ENCODE data around the gene IYD.

Gene IYD

DNA sequence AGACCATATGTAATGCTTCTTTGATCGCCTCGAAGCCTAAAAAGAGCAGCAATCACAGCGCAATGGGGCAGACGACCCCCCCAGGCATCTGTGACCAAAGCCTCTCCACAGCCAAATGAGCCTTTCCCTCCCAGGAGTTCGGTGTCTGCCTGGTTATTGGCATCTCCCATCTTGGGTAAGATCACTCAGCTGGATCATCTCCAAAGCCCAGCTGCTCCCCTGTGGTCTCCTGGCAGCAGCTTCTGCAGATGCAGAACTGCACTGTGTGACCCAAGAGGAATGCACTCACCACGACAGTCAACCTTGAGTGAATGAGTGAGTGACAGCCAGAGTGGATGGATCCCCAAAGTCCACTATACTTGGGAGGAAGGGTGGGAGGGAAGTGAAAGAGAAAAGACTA, 44.8 kb upstream of the IYD start:
- H3K4me1 ChIP-seq = peaks cover 4% of the 10 kb centered on the region

DNA sequence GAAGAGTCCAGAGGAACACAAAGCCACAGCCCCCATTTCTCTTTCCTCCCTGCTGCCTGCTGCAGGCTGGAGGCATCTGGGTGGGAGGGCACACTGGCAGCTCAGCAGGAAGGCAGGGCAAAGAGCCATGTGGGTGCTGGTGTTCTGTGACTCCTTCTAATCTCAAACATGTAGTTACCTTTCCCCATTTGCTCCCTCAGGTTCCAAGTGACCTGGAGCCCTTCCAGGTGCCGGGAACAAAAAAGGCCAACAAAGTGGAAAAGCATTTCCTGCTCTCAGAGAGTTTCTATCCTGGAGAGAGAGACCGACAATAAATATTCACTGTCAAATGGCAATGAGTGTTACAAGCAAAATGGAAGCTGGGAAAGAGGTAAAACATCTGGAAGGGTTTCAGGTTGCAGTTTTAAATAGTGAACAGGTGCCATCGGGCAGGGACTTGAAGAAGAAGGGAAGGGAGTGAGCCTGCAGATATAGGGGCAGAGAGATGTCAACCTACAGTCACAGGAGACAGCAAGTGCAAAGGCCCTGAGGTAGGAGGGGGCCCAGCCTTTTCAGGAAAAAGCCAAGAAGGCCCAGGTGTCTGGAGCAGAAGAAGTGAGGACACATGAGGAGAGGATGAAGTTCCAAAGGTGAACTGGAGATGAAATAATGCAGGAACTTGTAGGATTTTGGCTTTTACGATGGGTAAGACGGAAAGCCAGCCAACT, 43.6 kb upstream of the IYD start:
- Histone ChIP-seq H2AFZ (peak overlapping the region; percentile 6), H3K4me1 (peaks cover 4% of the 10 kb centered on the region), H3K27ac (no peak overlapping the region), H3K9me3 (ENCODE audit: control insufficient read depth, low read length) (no peaks in the 10 kb centered on the region), H3K9ac (no peak overlapping the region), H3K36me3 (ENCODE audit: control insufficient read depth, insufficient read depth, low read length) (no peaks in the 10 kb centered on the region), H3K79me2 (no peaks in the 10 kb centered on the region), H3K4me2 (ENCODE audit: low read length) (no peak overlapping the region), H3K4me3 (ENCODE audit: low read depth, low read length) (no peak overlapping the region), H3K27me3 (ENCODE audit: control insufficient read depth, insufficient read depth, low read length) (no peaks in the 10 kb centered on the region)
- TF ChIP-seq, protein P1, sequence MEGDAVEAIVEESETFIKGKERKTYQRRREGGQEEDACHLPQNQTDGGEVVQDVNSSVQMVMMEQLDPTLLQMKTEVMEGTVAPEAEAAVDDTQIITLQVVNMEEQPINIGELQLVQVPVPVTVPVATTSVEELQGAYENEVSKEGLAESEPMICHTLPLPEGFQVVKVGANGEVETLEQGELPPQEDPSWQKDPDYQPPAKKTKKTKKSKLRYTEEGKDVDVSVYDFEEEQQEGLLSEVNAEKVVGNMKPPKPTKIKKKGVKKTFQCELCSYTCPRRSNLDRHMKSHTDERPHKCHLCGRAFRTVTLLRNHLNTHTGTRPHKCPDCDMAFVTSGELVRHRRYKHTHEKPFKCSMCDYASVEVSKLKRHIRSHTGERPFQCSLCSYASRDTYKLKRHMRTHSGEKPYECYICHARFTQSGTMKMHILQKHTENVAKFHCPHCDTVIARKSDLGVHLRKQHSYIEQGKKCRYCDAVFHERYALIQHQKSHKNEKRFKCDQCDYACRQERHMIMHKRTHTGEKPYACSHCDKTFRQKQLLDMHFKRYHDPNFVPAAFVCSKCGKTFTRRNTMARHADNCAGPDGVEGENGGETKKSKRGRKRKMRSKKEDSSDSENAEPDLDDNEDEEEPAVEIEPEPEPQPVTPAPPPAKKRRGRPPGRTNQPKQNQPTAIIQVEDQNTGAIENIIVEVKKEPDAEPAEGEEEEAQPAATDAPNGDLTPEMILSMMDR (IDR thresholded peaks at IDR 0.05) = no peak

More for the DNA sequence above, 44.8 kb upstream of the IYD start:
- Histone ChIP-seq H3K4me2 (ENCODE audit: low read length) (no peak overlapping the region), H3K9me3 (ENCODE audit: control insufficient read depth, low read length) (no peaks in the 10 kb centered on the region), H3K27me3 (ENCODE audit: control insufficient read depth, insufficient read depth, low read length) (no peaks in the 10 kb centered on the region), H3K9ac (no peak overlapping the region), H3K36me3 (ENCODE audit: control insufficient read depth, insufficient read depth, low read length) (no peaks in the 10 kb centered on the region), H2AFZ (no peak overlapping the region), H3K79me2 (no peaks in the 10 kb centered on the region), H3K4me3 (ENCODE audit: low read depth, low read length) (no peak overlapping the region), H3K27ac (no peak overlapping the region)
- TF ChIP-seq, protein P1 (IDR thresholded peaks at IDR 0.05) = no peak

- no peak overlapping the region for H3K9ac ChIP-seq
- H3K4me1 ChIP-seq = peaks cover 4% of the 10 kb centered on the region
- H3K4me2 ChIP-seq (ENCODE audit: low read length) = no peak overlapping the region
- H2AFZ ChIP-seq = no peak overlapping the region
- H3K4me3 ChIP-seq (ENCODE audit: low read depth, low read length) = no peak overlapping the region
- H3K79me2 ChIP-seq = no peaks in the 10 kb centered on the region
- TF ChIP-seq, protein P1 (IDR thresholded peaks at IDR 0.05) = no peak
- no peaks in the 10 kb centered on the region for H3K36me3 ChIP-seq (ENCODE audit: control insufficient read depth, insufficient read depth, low read length)
- H3K27me3 ChIP-seq (ENCODE audit: control insufficient read depth, insufficient read depth, low read length) = no peaks in the 10 kb centered on the region
- H3K27ac ChIP-seq = no peak overlapping the region
- no peaks in the 10 kb centered on the region for H3K9me3 ChIP-seq (ENCODE audit: control insufficient read depth, low read length)
Observed at GRCh38 chr6:150327117-150327774, 41.6 kb upstream of the IYD start.

- Histone ChIP-seq H3K27ac (no peak overlapping the region), H3K9me3 (ENCODE audit: control insufficient read depth, low read length) (no peaks in the 10 kb centered on the region), H3K4me2 (ENCODE audit: low read length) (no peak overlapping the region), H3K4me3 (ENCODE audit: low read depth, low read length) (no peak overlapping the region), H3K4me1 (no peaks in the 10 kb centered on the region), H3K36me3 (ENCODE audit: control insufficient read depth, insufficient read depth, low read length) (no peaks in the 10 kb centered on the region), H2AFZ (no peak overlapping the region), H3K27me3 (ENCODE audit: control insufficient read depth, insufficient read depth, low read length) (no peaks in the 10 kb centered on the region), H3K79me2 (no peaks in the 10 kb centered on the region), H3K9ac (no peak overlapping the region)
- TF ChIP-seq, protein P1 (IDR thresholded peaks at IDR 0.05) = no peak
Observed at GRCh38 chr6:150328744-150329405, 39.9 kb upstream of the IYD start.
